Measurements from ENCODE around the gene ARRDC1.
A peak's percentile ranks its signal among the peaks of the same experiment; 100 is the strongest.
"Not testable (repeated sequence)": the region's sequence is repeated elsewhere in the genome, so short reads cannot be mapped to it uniquely, and the experiment has no call there.

ARRDC1 gene

GRCh38 chr9:137613738-137614523 is 8.4 kb downstream of the ARRDC1 start:
- DNase-seq (ENCODE audit: low read depth in 2 of 2), result no peak

GRCh38 chr9:137614631-137615386 is 9.3 kb downstream of the ARRDC1 start:
- DNase-seq (ENCODE audit: low read depth in 2 of 2), result no peak

GRCh38 chr9:137615387-137615871 is 9.9 kb downstream of the ARRDC1 start:
- DNase-seq (ENCODE audit: low read depth in 2 of 2), result no peak

- peak; percentile 68 to 71 for DNase-seq (ENCODE audit: low read depth in 2 of 2)
Measured at GRCh38 chr9:137618105-137619067, 12.9 kb downstream of the ARRDC1 start, which contains the start of gene EHMT1. EHMT1 (plus strand) TSS chr9:137619005; CDS start chr9:137619029, 24 bp downstream.

GRCh38 chr9:137619240-137620047 is 14.0 kb downstream of the ARRDC1 start:
- DNase-seq (ENCODE audit: low read depth in 2 of 2), result no peak

- no peak for DNase-seq (ENCODE audit: low read depth in 2 of 2)
Measured at GRCh38 chr9:137620048-137620405, 14.5 kb downstream of the ARRDC1 start.

GRCh38 chr9:137620581-137620980 is 15.1 kb downstream of the ARRDC1 start:
- no peak for DNase-seq (ENCODE audit: low read depth in 2 of 2)

GRCh38 chr9:137621131-137621757 is 15.8 kb downstream of the ARRDC1 start:
- DNase-seq (ENCODE audit: low read depth in 2 of 2), result no peak

- not testable (repeated sequence) for DNase-seq (ENCODE audit: low read depth in 2 of 2)
Measured at GRCh38 chr9:137622211-137622610, 16.7 kb downstream of the ARRDC1 start.

- no peak for DNase-seq (ENCODE audit: low read depth in 2 of 2)
Measured at GRCh38 chr9:137626464-137626863, 21.0 kb downstream of the ARRDC1 start.

- not testable (repeated sequence) for DNase-seq (ENCODE audit: low read depth in 2 of 2)
Measured at GRCh38 chr9:137627406-137627805, 21.9 kb downstream of the ARRDC1 start.

- no peak for DNase-seq (ENCODE audit: low read depth in 2 of 2)
Measured at GRCh38 chr9:137630126-137630525, 24.6 kb downstream of the ARRDC1 start.

- no peak for DNase-seq (ENCODE audit: low read depth in 2 of 2)
Measured at GRCh38 chr9:137630679-137631078, 25.2 kb downstream of the ARRDC1 start.

GRCh38 chr9:137631345-137632229 is 26.1 kb downstream of the ARRDC1 start:
- no peak for DNase-seq (ENCODE audit: low read depth in 2 of 2)

- DNase-seq (ENCODE audit: low read depth in 2 of 2), result no peak
Measured at GRCh38 chr9:137632230-137633161, 27.0 kb downstream of the ARRDC1 start.

GRCh38 chr9:137634016-137634415 is 28.5 kb downstream of the ARRDC1 start:
- DNase-seq (ENCODE audit: low read depth in 2 of 2), result no peak

- no peak for DNase-seq (ENCODE audit: low read depth in 2 of 2)
Measured at GRCh38 chr9:137638680-137639079, 33.2 kb downstream of the ARRDC1 start.
